Liver (tissue), 3 donors: Measurements from ENCODE around the gene PLAA.
A peak's percentile ranks its signal among the peaks of the same experiment; 100 is the strongest.

Source experiments
- ATF3 ChIP-seq: IDR thresholded peaks from 2 replicates; pipeline ENCODE4 v1.6.1; 2016; ENCODE audit warnings: antibody characterized with exemption
- CTCF ChIP-seq: fragments of 150-350 bp; IDR thresholded peaks from 2 replicates; pipeline ENCODE4 v1.5.1; 2017; ENCODE audit warnings: improper control_type of control experiment, low read depth, low read length; ENCODE audit not compliant: missing input control
- FOXA1 ChIP-seq: IDR thresholded peaks from 2 replicates; pipeline ENCODE4 v1.6.1; 2016; ENCODE audit warnings: antibody characterized with exemption
- GABPA ChIP-seq, 2 donors: IDR thresholded peaks in 1 of 2; conservative IDR thresholded peaks in 1 of 2; 2 replicates each; pipeline ENCODE4 v1.6.1; 2016; ENCODE audit warnings: antibody characterized with exemption in 2 of 2, mild to moderate bottlenecking in 1 of 2, moderate library complexity in 1 of 2
- HNF4G ChIP-seq: IDR thresholded peaks from 2 replicates; pipeline ENCODE4 v1.6.1; 2016; ENCODE audit warnings: antibody characterized with exemption
- JUND ChIP-seq, 2 donors: IDR thresholded peaks; 2 replicates each; pipeline ENCODE4 v1.6.1; 2016; ENCODE audit warnings: antibody characterized with exemption in 2 of 2
- NR2F2 ChIP-seq: IDR thresholded peaks from 2 replicates; pipeline ENCODE4 v1.6.1; 2016; ENCODE audit warnings: antibody characterized with exemption
- RAD21 ChIP-seq, 2 donors: IDR thresholded peaks; 2 replicates each; pipeline ENCODE4 v1.6.1; 2016; ENCODE audit warnings: antibody characterized with exemption in 2 of 2, mild to moderate bottlenecking in 2 of 2
- RXRA ChIP-seq, 2 donors: IDR thresholded peaks; 2 replicates each; pipeline ENCODE4 v1.6.1; 2017 to 2018; ENCODE audit warnings: antibody characterized with exemption in 2 of 2, mild to moderate bottlenecking in 1 of 2
- SP1 ChIP-seq: IDR thresholded peaks from 2 replicates; pipeline ENCODE4 v1.6.1; 2018; ENCODE audit warnings: antibody characterized with exemption, mild to moderate bottlenecking
- TAF1 ChIP-seq: conservative IDR thresholded peaks from 2 replicates; pipeline ENCODE4 v1.6.1; 2016; ENCODE audit warnings: antibody characterized with exemption, mild to moderate bottlenecking
- YY1 ChIP-seq: IDR thresholded peaks from 2 replicates; pipeline ENCODE4 v1.6.1; 2016; ENCODE audit warnings: antibody characterized with exemption, mild to moderate bottlenecking
- TF ChIP-seq, protein P1 (sequence below): IDR thresholded peaks from 2 replicates; pipeline ENCODE4 v1.6.1; 2016; ENCODE audit warnings: antibody characterized with exemption, mild to moderate bottlenecking
- TF ChIP-seq, protein P2 (sequence below): IDR thresholded peaks from 2 replicates; pipeline ENCODE4 v1.6.1; 2016; ENCODE audit warnings: antibody characterized with exemption
- donor health status: healthy.
- donor health status: healthy.

GRCh38 chr9:26863074-26863473 is 84.0 kb downstream of the PLAA start:
- TF ChIP-seq CTCF (peak; percentile 31), SP1 (no peak), TAF1 (no peak), RAD21 (IDR thresholded peaks at IDR 0.05) (peak in 1 of 2 donors; percentile 62), ATF3 (no peak), FOXA1 (no peak), GABPA (IDR thresholded peaks at IDR 0.05 in 1 of 2, conservative IDR thresholded peaks at IDR 0.05 in 1 of 2) (no peak), JUND (IDR thresholded peaks at IDR 0.05) (no peak), NR2F2 (no peak), RXRA (IDR thresholded peaks at IDR 0.05) (no peak), HNF4G (no peak), YY1 (no peak)
- TF ChIP-seq, protein P1, sequence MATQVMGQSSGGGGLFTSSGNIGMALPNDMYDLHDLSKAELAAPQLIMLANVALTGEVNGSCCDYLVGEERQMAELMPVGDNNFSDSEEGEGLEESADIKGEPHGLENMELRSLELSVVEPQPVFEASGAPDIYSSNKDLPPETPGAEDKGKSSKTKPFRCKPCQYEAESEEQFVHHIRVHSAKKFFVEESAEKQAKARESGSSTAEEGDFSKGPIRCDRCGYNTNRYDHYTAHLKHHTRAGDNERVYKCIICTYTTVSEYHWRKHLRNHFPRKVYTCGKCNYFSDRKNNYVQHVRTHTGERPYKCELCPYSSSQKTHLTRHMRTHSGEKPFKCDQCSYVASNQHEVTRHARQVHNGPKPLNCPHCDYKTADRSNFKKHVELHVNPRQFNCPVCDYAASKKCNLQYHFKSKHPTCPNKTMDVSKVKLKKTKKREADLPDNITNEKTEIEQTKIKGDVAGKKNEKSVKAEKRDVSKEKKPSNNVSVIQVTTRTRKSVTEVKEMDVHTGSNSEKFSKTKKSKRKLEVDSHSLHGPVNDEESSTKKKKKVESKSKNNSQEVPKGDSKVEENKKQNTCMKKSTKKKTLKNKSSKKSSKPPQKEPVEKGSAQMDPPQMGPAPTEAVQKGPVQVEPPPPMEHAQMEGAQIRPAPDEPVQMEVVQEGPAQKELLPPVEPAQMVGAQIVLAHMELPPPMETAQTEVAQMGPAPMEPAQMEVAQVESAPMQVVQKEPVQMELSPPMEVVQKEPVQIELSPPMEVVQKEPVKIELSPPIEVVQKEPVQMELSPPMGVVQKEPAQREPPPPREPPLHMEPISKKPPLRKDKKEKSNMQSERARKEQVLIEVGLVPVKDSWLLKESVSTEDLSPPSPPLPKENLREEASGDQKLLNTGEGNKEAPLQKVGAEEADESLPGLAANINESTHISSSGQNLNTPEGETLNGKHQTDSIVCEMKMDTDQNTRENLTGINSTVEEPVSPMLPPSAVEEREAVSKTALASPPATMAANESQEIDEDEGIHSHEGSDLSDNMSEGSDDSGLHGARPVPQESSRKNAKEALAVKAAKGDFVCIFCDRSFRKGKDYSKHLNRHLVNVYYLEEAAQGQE, result no peak
- TF ChIP-seq, protein P2, sequence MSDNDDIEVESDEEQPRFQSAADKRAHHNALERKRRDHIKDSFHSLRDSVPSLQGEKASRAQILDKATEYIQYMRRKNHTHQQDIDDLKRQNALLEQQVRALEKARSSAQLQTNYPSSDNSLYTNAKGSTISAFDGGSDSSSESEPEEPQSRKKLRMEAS, result no peak
